SKM-1 (cell line): ENCODE data around the gene DMPK.

Experiments
- DNase-seq: peaks from one replicate; lab custom pipeline; 2025; ENCODE audit not compliant: unreplicated experiment; lab: John Stamatoyannopoulos, UW

Gene DMPK

GRCh38 chr19:45786533-45786894 is 4.2 kb upstream of the DMPK start:
- DNase-seq: no peak

DNA sequence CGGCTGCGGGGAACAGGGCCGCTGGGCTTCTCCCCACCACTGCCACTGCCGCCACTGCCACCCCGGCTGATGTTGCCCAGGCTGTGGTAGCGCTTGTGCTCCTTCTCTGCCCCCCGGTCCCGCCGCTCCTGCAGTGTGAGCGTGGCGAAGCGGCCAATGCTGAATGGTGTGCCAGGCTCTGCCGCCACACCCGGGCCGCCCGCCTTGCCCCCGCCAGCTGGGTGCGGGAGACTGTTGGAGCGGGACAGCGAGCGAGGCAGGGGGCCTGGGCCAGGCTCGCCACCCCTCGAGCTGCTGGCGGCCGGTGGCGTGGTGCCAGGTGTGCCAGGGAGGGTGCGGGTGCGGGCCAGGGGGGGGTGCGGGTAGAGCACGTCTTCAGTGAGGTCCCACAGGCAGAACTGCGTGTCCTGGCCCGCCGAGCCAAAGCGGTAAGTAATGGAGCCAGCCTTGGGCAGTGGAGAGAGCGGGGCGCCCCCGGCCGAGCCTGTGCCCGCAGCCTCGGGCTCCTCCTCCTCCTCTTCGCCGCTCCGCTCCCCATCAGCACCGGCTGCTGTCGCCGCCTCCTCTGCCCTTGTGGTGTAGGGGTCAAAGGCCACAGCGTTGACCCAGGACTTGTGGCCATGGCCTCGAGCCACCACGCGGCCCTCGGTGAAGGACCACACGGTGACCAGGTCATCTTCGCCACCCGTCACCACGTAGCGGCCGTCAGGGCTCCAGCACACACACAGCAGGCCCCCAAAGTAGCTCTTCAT is 3.7 kb upstream of the DMPK start:
- DNase-seq: no peak

DNA sequence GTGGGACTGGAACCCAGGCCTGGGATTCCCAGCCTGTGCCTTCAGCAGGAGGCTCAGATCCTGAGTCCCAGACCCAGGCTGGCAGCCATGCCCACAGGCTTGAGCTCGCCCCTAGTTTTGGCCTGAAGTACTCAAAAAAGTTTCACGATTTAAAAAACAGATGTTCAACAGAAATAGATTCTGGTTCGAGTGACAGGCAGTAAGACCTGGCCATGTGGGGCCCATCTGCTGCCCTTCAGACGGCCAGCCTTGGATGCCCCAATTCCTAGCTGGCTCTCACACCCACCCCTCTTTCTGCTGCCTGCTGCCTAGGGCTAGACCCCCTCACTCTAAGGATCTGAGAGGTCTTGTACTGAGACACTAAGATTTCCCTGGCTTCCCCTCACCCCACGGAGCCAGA is 2.8 kb upstream of the DMPK start:
- no peak for DNase-seq

- no peak for DNase-seq
These were observed 1.8 kb upstream of the DMPK start for GRCh38 chr19:45784096-45784495.

DNA sequence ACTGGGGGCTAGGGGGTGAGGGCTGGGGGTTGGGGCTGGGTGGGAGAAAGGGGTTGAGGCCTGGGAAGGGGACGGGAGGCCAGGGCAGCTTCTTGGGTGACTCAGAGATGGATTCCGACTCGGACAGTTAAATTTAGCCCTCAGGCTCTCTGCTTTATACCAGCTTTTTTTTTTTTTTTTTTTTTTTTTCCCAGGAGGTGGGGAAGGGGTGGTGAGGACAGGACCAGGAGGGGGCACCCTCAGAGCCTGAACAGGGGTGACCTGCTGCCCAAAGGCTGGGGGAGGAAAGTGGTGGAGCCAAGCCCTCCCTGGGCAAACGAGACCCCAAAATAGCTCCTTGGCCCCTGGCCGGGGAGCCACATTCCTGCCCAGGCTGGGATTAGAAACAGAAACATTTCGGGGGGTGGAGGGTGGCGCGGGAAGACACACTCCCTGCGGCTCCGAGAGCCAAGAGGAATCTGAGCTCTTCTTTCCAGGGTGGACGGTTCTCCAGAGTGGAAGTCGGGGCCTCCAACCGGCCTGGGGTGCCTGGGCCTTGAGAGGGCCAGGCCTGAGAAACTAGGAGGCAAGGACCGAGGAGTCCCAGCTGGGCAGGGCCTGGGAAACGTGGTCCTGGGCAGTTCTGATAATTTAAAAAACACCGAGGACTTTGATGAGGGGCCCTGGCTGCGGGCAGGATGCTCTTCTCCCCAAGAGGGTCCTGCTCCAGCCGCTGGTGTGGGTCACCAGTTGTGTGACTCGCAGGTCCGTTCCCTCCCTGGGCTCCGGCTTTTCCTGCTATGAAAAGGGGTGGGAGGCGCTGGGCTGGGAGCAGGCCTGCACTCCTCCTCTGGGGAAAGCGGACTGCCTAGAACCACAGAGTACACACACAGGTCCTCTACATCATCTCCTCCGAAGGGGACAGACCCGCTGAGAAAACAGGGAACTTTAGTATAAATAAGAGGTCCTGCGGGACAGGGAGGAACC is 813 bp upstream of the DMPK start:
- DNase-seq: no peak

DNA sequence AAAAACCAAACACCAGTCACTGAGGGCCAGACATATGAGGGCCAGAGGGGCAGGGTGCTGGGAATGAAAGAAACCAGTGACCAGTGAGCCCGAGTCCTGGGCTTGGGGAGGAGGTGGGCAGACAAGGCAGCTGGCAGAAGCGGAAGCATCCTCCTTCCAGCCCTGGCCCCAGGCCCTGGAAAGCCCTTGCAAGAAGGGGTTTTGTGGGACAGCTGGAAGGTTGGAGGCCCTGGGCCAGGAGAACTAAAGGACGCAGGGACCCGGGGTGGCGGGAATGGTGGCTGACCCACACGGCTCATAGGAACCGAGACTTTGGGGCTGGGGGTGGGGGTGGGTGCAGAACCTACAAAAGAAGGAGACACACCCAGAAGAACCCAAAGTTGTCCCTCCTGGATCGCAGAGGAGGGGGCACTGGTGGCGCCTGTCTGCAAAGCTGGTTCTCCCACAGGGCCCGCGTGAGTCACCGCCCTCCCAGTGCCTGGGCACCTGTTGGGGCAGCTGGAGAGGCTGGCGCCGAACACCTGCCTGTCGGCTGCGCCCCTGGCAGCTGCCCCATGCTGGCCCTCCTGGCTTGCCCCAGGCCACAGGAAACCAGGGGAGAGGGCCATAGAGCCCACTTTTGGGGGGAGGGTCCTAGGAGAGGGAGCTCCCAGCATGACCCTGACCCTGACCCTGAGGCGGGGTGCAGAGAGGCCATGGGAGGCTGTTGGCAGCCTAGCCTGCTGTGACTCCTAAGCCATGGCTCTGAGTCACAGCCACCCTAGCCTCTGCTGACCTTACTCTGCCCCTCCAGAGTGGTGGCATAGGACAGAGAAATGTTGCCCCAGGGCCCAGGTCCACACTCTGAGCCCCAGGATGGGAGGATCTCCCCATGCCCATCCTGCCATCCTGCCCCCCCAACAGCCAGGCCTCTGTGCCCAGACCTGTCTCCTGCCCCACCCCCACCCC is 802 bp downstream of the DMPK start:
- DNase-seq: no peak

DNA sequence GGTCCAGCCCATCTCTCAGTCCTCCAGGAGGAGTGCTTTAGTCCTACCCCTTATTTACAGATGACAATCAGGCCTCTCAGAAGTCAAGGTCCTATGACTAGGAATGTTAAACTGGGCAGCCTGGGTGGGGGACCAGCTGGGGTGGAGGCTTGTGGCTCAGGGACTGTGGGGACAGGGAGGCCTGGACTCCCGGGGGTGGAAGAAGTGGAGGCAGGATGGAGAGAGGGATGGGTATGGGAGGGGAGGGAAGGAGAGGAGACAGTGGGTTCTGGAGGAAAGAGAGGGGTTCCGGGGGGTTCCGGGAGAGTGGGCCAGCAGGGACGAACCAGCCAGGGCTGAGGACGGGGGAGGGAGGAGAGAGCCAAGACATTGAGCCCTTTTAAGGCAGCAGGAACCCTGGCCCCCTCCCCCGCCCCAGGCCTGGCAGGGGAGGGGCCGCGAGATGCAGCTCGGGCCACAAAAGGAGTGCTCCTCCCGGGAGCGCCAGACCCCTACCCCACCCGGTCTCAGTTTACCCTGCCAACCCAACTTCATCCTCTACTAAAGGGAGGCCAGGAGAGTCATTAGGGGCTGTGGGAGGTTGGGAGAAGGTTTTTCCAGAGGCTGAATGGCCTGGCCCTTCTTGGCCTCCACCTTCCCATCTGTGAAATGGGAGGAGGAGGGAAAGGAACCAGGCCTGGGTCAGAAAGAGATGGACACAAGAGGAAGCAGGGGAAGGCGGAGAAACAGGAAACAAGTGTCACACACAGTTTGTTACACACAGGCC is 1.7 kb downstream of the DMPK start:
- no peak for DNase-seq

GRCh38 chr19:45780146-45780447 is 2.2 kb downstream of the DMPK start:
- no peak for DNase-seq

DNA sequence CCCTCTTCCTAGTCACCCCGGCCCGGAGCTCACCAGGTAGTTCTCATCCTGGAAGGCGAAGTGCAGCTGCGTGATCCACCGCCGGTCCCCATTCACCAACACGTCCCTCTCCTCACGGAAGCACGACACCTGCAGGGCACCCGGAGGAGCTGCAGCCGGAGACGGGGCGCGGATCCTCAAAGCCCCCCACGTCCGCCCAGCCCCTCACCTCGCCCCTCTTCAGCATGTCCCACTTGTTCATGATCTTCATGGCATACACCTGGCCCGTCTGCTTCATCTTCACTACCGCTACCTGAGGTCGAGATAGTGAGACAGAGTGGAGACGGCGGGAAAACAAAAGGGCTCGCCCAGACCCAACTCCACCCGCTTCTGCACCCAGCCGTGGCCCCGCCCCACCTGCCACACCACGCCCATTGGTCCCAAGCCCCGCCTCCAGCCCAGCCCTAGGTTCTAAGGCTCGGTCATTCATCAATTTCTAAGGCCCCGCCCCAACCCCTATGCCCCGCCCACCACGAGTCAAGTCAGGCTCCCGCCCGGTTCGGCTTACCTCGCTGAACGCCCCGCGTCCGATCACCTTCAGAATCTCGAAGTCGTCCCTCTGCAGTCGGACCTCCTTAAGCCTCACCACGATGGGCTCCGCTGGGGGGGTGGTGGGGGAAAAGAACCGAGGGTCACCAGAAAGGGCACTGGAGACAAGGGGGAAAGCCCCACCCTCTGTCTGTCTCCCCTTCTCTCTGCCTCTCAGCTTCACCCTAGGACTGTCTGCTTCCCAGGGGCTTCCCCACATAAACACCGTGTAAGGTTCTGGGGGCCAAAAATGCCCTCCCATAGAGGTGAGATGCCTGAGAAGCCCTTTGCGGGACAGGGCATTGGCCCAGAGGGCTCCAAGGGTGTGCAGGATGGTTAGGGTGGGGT is 2.8 kb downstream of the DMPK start:
- no peak for DNase-seq

GRCh38 chr19:45778010-45778661 is 4.2 kb downstream of the DMPK start:
- no peak for DNase-seq

GRCh38 chr19:45777395-45777961 is 4.8 kb downstream of the DMPK start:
- no peak for DNase-seq

GRCh38 chr19:45774765-45775164 is 7.5 kb downstream of the DMPK start:
- no peak for DNase-seq

DNA sequence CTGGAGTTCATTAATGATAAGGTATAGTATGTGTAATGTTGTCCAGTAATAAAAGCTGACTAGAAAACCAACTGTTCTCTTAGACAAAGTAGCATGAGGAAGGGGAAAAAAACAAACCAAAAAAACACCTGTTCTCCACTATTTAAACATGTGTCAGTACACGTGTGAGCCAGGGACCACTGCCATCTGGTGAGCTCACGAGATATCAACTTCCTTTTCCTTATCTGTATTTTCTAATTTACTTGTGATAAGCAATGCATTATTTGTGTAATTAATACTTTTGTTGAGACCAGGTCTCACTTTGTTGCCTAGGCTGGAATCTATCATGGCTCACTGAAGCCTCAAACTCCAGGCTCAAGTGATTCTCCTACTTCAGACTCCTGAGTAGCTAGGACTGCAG is 8.9 kb downstream of the DMPK start:
- DNase-seq: no peak

GRCh38 chr19:45772912-45773311 is 9.4 kb downstream of the DMPK start:
- DNase-seq: no peak

DNA sequence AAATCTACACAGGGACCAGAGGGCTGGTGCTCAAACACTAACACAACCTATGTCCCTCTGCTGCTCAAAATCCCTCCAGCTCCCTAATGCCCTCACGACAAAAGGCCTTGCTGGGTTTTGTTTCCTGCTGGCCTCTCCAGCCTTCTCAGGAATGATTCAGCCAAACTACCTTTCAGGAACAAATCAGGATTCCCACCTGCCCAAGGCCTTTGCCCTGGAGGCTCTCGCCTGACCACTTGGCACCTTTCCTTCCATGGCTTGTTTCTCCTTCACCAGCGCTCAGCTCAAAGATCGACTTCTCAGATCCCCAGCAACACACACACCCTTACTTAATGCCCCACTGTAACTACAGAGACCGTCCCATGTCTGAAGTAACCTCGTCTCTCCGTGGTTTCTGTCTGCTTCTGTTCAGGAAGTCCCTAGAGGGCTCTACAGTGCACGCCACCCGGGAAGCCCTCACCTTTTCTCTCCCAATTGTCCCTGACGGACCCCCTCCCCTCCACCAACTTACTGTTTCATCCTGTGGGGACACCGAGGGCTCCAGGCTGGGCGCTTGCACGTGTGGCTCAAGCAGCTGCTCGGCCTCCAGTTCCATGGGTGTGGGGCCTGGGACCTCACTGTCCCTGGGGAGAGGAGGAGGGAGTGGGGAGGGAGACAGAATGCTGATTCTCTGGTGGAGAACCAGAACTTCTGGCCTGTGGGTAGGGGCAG is 10.0 kb downstream of the DMPK start:
- DNase-seq: no peak

DNA sequence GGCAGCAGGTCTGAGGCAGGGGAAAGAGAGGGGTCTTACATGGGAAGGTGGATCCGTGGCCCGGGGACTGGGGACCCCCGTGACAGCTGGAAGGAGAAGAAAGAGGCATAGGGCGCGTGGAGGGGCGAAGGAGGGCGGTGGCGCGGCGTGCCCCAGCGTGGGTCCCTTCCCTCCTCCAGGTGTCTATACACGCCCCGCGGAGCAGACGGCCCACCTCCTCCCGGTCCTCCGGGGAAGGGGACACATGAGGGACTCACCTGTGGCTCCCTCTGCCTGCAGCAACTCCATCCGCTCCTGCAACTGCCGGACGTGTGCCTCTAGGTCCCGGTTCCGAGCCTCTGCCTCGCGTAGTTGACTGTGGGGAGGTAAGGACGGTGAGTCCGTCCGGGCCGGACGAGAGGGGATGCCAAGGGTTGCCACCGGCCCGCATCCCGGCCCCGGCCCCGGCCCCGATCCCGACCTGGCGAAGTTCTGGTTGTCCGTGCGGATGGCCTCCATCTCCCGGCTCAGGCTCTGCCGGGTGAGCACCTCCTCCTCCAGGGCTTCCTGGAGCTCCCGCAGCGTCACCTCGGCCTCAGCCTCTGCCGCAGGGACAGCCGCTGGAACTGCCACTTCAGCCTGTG is 10.9 kb downstream of the DMPK start:
- DNase-seq: no peak

DNA sequence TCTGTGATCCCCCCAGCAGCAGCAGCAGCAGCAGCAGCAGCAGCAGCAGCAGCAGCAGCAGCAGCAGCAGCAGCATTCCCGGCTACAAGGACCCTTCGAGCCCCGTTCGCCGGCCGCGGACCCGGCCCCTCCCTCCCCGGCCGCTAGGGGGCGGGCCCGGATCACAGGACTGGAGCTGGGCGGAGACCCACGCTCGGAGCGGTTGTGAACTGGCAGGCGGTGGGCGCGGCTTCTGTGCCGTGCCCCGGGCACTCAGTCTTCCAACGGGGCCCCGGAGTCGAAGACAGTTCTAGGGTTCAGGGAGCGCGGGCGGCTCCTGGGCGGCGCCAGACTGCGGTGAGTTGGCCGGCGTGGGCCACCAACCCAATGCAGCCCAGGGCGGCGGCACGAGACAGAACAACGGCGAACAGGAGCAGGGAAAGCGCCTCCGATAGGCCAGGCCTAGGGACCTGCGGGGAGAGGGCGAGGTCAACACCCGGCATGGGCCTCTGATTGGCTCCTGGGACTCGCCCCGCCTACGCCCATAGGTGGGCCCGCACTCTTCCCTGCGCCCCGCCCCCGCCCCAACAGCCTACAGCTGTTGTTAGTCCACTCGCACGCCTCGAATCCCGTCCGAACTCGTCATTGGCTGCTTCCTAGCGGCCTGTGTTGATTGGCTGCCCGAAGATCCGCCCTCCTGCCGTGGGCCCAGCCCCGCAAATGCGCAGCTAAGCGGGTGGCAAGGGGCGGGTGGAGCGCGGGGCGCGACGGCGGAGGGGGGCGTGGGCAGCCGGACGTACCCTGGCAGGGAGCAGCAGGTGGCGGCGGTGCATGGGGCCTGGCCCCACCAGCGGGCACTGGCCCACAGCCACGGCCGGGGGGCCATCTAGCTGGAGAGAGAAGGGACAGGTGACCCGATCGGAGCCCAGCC is 11.8 kb downstream of the DMPK start:
- DNase-seq: no peak
